ENCODE results near the gene ZNF775.
"Not testable (repeated sequence)": the region's sequence is repeated elsewhere in the genome, so short reads cannot be mapped to it uniquely, and the experiment has no call there.

Gene ZNF775

GRCh38 chr7:150383710-150384397, 4.7 kb downstream of the ZNF775 start:
- peak; percentile 95 for DNase-seq

GRCh38 chr7:150384406-150385301, 5.5 kb downstream of the ZNF775 start:
- no peak for DNase-seq

- peak; percentile 63 for DNase-seq
Observed at GRCh38 chr7:150385302-150385723, 6.2 kb downstream of the ZNF775 start.

GRCh38 chr7:150385884-150386283, 6.8 kb downstream of the ZNF775 start:
- DNase-seq, result not testable (repeated sequence)

- no peak for DNase-seq
Observed at GRCh38 chr7:150388306-150388705, 9.2 kb downstream of the ZNF775 start.

GRCh38 chr7:150388709-150389531, 9.8 kb downstream of the ZNF775 start:
- no peak for DNase-seq

- DNase-seq, result no peak
Observed at GRCh38 chr7:150389532-150389816, 10.3 kb downstream of the ZNF775 start.

- no peak for DNase-seq
Observed at GRCh38 chr7:150390205-150390604, 11.1 kb downstream of the ZNF775 start.

GRCh38 chr7:150393325-150393724, 14.2 kb downstream of the ZNF775 start:
- DNase-seq, result no peak

GRCh38 chr7:150396426-150396825, 17.3 kb downstream of the ZNF775 start:
- DNase-seq, result no peak

GRCh38 chr7:150396851-150397260, 17.7 kb downstream of the ZNF775 start:
- DNase-seq, result no peak

- no peak for DNase-seq
Observed at GRCh38 chr7:150397346-150398107, 18.4 kb downstream of the ZNF775 start.

- DNase-seq, result no peak
Observed at GRCh38 chr7:150398108-150398964, 19.2 kb downstream of the ZNF775 start.

- no peak for DNase-seq
Observed at GRCh38 chr7:150398965-150399320, 19.8 kb downstream of the ZNF775 start.

- DNase-seq, result no peak
Observed at GRCh38 chr7:150399421-150400007, 20.4 kb downstream of the ZNF775 start.

- no peak for DNase-seq
Observed at GRCh38 chr7:150400008-150400787, 21.1 kb downstream of the ZNF775 start.

- no peak for DNase-seq
Observed at GRCh38 chr7:150400788-150401423, 21.8 kb downstream of the ZNF775 start.

- DNase-seq, result no peak
Observed at GRCh38 chr7:150401424-150401790, 22.3 kb downstream of the ZNF775 start.

- no peak for DNase-seq
Observed at GRCh38 chr7:150401861-150402631, 22.9 kb downstream of the ZNF775 start.

Measured in NCI-H774 (cell line).